WTC11 (cell line): ENCODE results near the gene PKD2L2. TPM values are rescaled to one million over a fixed set of nuclear protein-coding genes. Genes with fewer than 3 reads are reported as not detected.

Experiments
- ATAC-seq: fragments of 200-7000 bp; cut with Tn5 transposase; 2 replicates; pipeline ENCODE4 v1.10.0; 2021; ENCODE audit warnings: mild to moderate bottlenecking, moderate library complexity
- CTCF ChIA-PET: fragments of 300-600 bp; sonication (Branson Sonifier 250); formaldehyde crosslinking; loops from one replicate; lab custom pipeline; 2021; ENCODE audit warnings: antibody characterized with exemption; lab: Charles Lee
- POLR2A ChIA-PET: fragments of 350-600 bp; sonication (Branson Sonifier 250); formaldehyde crosslinking; loops from one replicate; lab custom pipeline; 2021; ENCODE audit warnings: antibody characterized with exemption; lab: Charles Lee
- DNase-seq: peaks from one replicate; pipeline ENCODE4 v3.0.0; 2021; ENCODE audit warnings: low spot score
- H3K27ac Mint-ChIP-seq: 2 replicates; pipeline ENCODE4 v1.8.0; 2021; ENCODE audit warnings: mixed read lengths
- H3K27me3 Mint-ChIP-seq: 2 replicates; pipeline ENCODE4 v1.8.0; 2021; ENCODE audit warnings: low read depth, mild to moderate bottlenecking, moderate library complexity, mixed read lengths
- H3K36me3 Mint-ChIP-seq: 2 replicates; pipeline ENCODE4 v1.8.0; 2021; ENCODE audit warnings: mixed read lengths
- H3K4me1 Mint-ChIP-seq: 2 replicates; pipeline ENCODE4 v1.8.0; 2022; ENCODE audit warnings: mixed read lengths
- H3K4me3 Mint-ChIP-seq: 2 replicates; pipeline ENCODE4 v1.8.0; 2021; ENCODE audit warnings: mild to moderate bottlenecking, moderate library complexity, mixed read lengths
- H3K9me3 Mint-ChIP-seq: 2 replicates; pipeline ENCODE4 v1.8.0; 2021; ENCODE audit warnings: mixed read lengths
- CREM ChIP-seq: sonication (generic); formaldehyde crosslinking; IDR thresholded peaks from 2 replicates; pipeline ENCODE4 v1.8.1; 2022; ENCODE audit warnings: mild to moderate bottlenecking, missing genetic modification reagents, moderate library complexity
- EMX1 ChIP-seq: fragments of 250-450 bp; sonication (Bioruptor Pico); IDR thresholded peaks from 2 replicates; pipeline ENCODE4 v1.8.0; 2021; ENCODE audit warnings: mild to moderate bottlenecking
- FOXJ3 ChIP-seq: sonication (generic); formaldehyde crosslinking; IDR thresholded peaks from 2 replicates; pipeline ENCODE4 v1.9.0; 2021; ENCODE audit warnings: missing genetic modification reagents, mild to moderate bottlenecking, borderline replicate concordance
- FOXP1 ChIP-seq: sonication (generic); formaldehyde crosslinking; IDR thresholded peaks from 2 replicates; pipeline ENCODE4 v1.8.0; 2022; ENCODE audit warnings: missing genetic modification reagents, mild to moderate bottlenecking, moderate library complexity, borderline replicate concordance
- IRF2 ChIP-seq: sonication (generic); formaldehyde crosslinking; IDR thresholded peaks from 2 replicates; pipeline ENCODE4 v1.8.0; 2022; ENCODE audit warnings: low read depth, missing genetic modification reagents, borderline replicate concordance
- JAZF1 ChIP-seq: fragments of 250-450 bp; sonication (Bioruptor Pico); IDR thresholded peaks from 2 replicates; pipeline ENCODE4 v1.9.0; 2021; ENCODE audit warnings: moderate library complexity, mild to moderate bottlenecking, inconsistent platforms
- JUN ChIP-seq: sonication (generic); formaldehyde crosslinking; IDR thresholded peaks from 2 replicates; pipeline ENCODE4 v1.8.0; 2023; ENCODE audit warnings: mild to moderate bottlenecking, missing genetic modification reagents
- NR2C2 ChIP-seq: sonication (generic); formaldehyde crosslinking; IDR thresholded peaks from 2 replicates; pipeline ENCODE4 v1.8.0; 2022; ENCODE audit warnings: mild to moderate bottlenecking, missing genetic modification reagents
- RORB ChIP-seq: fragments of 250-450 bp; sonication (Bioruptor Pico); IDR thresholded peaks from 2 replicates; pipeline ENCODE4 v1.9.0; 2021; ENCODE audit warnings: mild to moderate bottlenecking
- ZNF121 ChIP-seq: sonication (generic); formaldehyde crosslinking; IDR thresholded peaks from 2 replicates; pipeline ENCODE4 v1.8.0; 2023; ENCODE audit warnings: missing genetic modification reagents
- ZNF263 ChIP-seq: sonication (generic); formaldehyde crosslinking; IDR thresholded peaks from 2 replicates; pipeline ENCODE4 v1.8.1; 2022; ENCODE audit warnings: low read depth, mild to moderate bottlenecking, moderate library complexity, missing genetic modification reagents
- total RNA-seq: library from RNA; stranded (reverse); gene quantifications from 3 replicates; pipeline ENCODE4 v1.2.3, GENCODE V29; 2021
- TF ChIP-seq, protein P1 (sequence below): sonication (generic); formaldehyde crosslinking; conservative IDR thresholded peaks from 2 replicates; pipeline ENCODE4 v1.8.1; 2022; ENCODE audit warnings: mild to moderate bottlenecking, missing genetic modification reagents
- TF ChIP-seq, protein P2 (sequence below): sonication (generic); formaldehyde crosslinking; IDR thresholded peaks from 2 replicates; pipeline ENCODE4 v1.8.0; 2023; ENCODE audit warnings: missing genetic modification reagents, mild to moderate bottlenecking, borderline replicate concordance
- TF ChIP-seq, protein P3 (sequence below): sonication (generic); formaldehyde crosslinking; IDR thresholded peaks from 2 replicates; pipeline ENCODE4 v1.8.0; 2022; ENCODE audit warnings: mild to moderate bottlenecking, missing genetic modification reagents
- TF ChIP-seq, protein P4 (sequence below): sonication (generic); formaldehyde crosslinking; IDR thresholded peaks from 2 replicates; pipeline ENCODE4 v1.8.1; 2022; ENCODE audit warnings: missing genetic modification reagents, borderline replicate concordance
- TF ChIP-seq, protein P5 (sequence below): fragments of 250-450 bp; sonication (Bioruptor Pico); conservative IDR thresholded peaks from 2 replicates; pipeline ENCODE4 v1.9.0; 2021; ENCODE audit warnings: mild to moderate bottlenecking
- TF ChIP-seq, protein P6 (sequence below): sonication (generic); formaldehyde crosslinking; conservative IDR thresholded peaks from 2 replicates; pipeline ENCODE4 v1.8.1; 2023; ENCODE audit warnings: mild to moderate bottlenecking, low read depth, missing genetic modification reagents, moderate library complexity
- TF ChIP-seq, protein P7 (sequence below): sonication (generic); formaldehyde crosslinking; IDR thresholded peaks from 2 replicates; pipeline ENCODE4 v1.8.0; 2022; ENCODE audit warnings: mild to moderate bottlenecking, missing genetic modification reagents

Gene PKD2L2
- total RNA-seq, 1 experiment from 2014 or later, result not detected

DNA sequence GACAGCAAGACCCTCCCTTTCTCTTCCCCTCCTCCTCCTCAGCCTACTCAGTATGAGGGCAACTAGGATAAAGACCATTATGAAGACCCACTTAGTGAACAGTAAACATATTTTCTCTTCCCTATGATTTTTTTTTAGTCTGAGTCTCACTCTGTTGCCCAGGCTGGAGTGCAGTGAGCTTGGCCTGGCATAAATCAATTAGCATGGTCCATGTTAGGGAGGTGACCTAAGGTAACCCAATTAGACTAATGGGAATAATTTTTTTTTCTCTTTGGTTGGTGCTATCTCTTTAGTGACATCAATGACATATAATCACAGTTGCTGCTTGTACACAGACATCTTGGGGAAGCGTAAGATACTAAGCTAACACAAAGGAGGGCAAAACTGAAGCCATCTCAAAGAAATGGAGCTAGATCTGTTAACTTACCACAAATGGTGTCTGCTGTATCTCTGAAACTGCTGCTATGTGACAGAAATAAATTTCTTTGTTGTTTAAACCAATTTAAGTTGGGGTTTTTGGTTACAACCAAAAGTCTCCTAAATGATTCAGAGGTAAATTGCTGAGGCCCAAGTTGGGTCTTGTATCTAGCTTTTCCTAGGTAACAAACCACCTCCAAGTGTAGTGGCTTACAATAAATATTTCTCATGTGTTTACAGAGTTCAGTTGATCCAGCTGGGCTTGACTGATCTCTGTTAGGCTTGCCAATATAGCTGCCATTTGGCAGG is 13.3 kb downstream of the PKD2L2 start:
- ChIA-PET CTCF (interaction anchor here (0.6 to 2.4 kb wide), 2 partner anchors 124 to 1719 kb away, joined by 3 to 8 read pairs; no protein-coding TSS in a partner anchor), POLR2A (no interaction called here)
- H3K36me3 Mint-ChIP-seq, result no peaks in the 10 kb centered on the region
- ATAC-seq (no peak), DNase-seq (no peak)
- H3K9me3 Mint-ChIP-seq, result no peaks in the 10 kb centered on the region
- H3K27me3 Mint-ChIP-seq, result no peaks in the 10 kb centered on the region
- no peak overlapping the region for H3K27ac Mint-ChIP-seq
- H3K4me3 Mint-ChIP-seq, result no peak overlapping the region
- TF ChIP-seq, protein P1, sequence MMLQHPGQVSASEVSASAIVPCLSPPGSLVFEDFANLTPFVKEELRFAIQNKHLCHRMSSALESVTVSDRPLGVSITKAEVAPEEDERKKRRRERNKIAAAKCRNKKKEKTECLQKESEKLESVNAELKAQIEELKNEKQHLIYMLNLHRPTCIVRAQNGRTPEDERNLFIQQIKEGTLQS (CRISPR knock-in tag), result no peak
- TF ChIP-seq CREM (CRISPR knock-in tag) (no peak), EMX1 (no peak)
- TF ChIP-seq, protein P2, sequence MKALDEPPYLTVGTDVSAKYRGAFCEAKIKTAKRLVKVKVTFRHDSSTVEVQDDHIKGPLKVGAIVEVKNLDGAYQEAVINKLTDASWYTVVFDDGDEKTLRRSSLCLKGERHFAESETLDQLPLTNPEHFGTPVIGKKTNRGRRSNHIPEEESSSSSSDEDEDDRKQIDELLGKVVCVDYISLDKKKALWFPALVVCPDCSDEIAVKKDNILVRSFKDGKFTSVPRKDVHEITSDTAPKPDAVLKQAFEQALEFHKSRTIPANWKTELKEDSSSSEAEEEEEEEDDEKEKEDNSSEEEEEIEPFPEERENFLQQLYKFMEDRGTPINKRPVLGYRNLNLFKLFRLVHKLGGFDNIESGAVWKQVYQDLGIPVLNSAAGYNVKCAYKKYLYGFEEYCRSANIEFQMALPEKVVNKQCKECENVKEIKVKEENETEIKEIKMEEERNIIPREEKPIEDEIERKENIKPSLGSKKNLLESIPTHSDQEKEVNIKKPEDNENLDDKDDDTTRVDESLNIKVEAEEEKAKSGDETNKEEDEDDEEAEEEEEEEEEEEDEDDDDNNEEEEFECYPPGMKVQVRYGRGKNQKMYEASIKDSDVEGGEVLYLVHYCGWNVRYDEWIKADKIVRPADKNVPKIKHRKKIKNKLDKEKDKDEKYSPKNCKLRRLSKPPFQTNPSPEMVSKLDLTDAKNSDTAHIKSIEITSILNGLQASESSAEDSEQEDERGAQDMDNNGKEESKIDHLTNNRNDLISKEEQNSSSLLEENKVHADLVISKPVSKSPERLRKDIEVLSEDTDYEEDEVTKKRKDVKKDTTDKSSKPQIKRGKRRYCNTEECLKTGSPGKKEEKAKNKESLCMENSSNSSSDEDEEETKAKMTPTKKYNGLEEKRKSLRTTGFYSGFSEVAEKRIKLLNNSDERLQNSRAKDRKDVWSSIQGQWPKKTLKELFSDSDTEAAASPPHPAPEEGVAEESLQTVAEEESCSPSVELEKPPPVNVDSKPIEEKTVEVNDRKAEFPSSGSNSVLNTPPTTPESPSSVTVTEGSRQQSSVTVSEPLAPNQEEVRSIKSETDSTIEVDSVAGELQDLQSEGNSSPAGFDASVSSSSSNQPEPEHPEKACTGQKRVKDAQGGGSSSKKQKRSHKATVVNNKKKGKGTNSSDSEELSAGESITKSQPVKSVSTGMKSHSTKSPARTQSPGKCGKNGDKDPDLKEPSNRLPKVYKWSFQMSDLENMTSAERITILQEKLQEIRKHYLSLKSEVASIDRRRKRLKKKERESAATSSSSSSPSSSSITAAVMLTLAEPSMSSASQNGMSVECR (CRISPR knock-in tag), result no peak
- no peaks in the 10 kb centered on the region for H3K4me1 Mint-ChIP-seq

DNA sequence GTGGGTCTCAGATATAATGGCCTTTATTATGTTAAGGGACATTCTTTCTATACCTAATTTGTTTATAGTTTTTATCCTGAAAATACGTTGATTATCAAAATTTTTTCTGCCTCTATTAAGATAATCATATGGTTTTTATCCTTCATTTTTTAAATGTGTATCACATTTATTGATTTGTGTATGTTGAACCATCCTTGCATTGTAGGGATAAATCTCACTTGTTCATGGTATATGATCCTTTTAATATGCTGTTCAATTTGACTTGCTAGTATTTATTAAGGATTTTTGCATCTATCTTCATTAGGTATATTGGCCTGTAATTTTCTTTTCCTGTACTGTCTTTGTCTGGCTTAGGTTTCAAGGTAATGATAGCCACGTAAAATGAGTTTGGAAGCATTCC is 25.5 kb downstream of the PKD2L2 start:
- POLR2A ChIA-PET, result no interaction called here
- Mint-ChIP-seq H3K27me3 (peaks cover 5% of the 10 kb centered on the region), H3K9me3 (peaks cover 22% of the 10 kb centered on the region), H3K27ac (no peak overlapping the region), H3K4me1 (no peaks in the 10 kb centered on the region), H3K36me3 (no peaks in the 10 kb centered on the region), H3K4me3 (no peak overlapping the region)
- TF ChIP-seq CREM (CRISPR knock-in tag), result no peak
- TF ChIP-seq, protein P3, sequence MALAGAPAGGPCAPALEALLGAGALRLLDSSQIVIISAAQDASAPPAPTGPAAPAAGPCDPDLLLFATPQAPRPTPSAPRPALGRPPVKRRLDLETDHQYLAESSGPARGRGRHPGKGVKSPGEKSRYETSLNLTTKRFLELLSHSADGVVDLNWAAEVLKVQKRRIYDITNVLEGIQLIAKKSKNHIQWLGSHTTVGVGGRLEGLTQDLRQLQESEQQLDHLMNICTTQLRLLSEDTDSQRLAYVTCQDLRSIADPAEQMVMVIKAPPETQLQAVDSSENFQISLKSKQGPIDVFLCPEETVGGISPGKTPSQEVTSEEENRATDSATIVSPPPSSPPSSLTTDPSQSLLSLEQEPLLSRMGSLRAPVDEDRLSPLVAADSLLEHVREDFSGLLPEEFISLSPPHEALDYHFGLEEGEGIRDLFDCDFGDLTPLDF (CRISPR knock-in tag), result no peak
- TF ChIP-seq FOXJ3 (CRISPR knock-in tag), result no peak
- TF ChIP-seq IRF2, result no peak
- TF ChIP-seq, protein P4, sequence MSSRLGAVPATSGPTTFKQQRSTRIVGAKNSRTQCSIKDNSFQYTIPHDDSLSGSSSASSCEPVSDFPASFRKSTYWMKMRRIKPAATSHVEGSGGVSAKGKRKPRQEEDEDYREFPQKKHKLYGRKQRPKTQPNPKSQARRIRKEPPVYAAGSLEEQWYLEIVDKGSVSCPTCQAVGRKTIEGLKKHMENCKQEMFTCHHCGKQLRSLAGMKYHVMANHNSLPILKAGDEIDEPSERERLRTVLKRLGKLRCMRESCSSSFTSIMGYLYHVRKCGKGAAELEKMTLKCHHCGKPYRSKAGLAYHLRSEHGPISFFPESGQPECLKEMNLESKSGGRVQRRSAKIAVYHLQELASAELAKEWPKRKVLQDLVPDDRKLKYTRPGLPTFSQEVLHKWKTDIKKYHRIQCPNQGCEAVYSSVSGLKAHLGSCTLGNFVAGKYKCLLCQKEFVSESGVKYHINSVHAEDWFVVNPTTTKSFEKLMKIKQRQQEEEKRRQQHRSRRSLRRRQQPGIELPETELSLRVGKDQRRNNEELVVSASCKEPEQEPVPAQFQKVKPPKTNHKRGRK (CRISPR knock-in tag), result no peak
- no peak for TF ChIP-seq RORB (CRISPR knock-in tag)
- TF ChIP-seq FOXP1, result no peak
- TF ChIP-seq ZNF121 (CRISPR knock-in tag), result no peak
- TF ChIP-seq NR2C2 (CRISPR knock-in tag), result no peak
- DNase-seq (no peak), ATAC-seq (no peak)
- CTCF ChIA-PET, result no interaction called here

DNA sequence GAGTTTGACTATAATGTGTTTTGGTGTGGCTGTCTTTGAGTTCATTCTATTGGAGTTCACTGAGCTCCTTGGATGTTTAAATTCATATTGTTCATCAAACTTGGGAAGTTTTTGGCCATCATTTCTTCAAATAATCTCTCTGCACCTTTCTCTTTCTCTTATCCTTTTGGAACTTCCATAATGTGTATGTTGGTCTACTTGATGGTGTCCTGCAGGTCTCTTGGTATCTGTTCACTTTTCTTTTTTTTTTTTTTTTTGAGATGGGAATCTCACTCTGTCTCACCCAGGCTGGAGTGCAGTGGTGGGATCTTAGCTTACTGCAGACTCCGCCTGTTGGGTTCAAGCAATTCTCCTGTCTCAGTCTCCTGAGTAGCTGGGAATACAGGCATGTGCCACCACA is 27.7 kb downstream of the PKD2L2 start:
- Mint-ChIP-seq H3K27ac (no peak overlapping the region), H3K36me3 (no peaks in the 10 kb centered on the region), H3K9me3 (peaks cover 22% of the 10 kb centered on the region), H3K4me3 (no peak overlapping the region), H3K27me3 (peaks cover 5% of the 10 kb centered on the region), H3K4me1 (no peaks in the 10 kb centered on the region)
- ATAC-seq (no peak), DNase-seq (no peak)
- CTCF ChIA-PET, result interaction anchor here (0.6 kb wide), 1 partner anchor 256 kb away, joined by 4 read pairs; no protein-coding TSS in a partner anchor
- POLR2A ChIA-PET, result interaction anchor here (0.7 kb wide), 1 partner anchor 1256 kb away, joined by 3 read pairs; no protein-coding TSS in a partner anchor
- TF ChIP-seq, protein P5, sequence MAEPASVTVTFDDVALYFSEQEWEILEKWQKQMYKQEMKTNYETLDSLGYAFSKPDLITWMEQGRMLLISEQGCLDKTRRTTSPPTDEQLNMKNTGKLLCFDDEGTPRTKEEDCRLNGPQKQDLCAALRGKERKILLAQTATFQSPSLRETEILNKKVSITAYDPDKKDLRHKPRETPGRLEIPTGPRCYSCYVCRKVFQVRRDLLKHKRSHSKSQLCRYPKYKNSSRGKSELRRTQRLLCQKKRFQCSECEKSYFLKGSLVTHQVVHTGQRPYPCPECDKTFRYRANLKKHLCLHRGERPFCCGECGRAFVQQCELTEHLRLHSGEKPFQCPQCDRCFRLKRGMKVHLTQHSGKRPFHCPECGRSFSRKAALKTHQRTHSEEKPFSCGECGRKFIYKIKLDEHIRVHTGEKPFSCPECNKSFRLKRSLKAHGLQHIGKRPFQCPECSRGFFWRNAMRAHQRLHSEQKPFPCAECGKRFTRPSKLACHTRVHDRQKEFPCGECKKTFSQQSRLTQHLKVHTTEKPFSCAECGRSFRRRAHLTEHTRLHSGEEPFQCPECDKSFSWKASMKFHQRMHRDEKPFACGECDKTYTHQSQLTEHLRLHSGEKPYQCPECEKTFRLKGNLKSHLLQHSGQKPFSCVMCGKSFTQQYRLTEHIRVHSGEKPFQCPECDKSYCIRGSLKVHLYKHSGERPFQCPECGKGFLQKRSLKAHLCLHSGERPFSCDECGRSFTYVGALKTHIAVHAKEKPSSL (CRISPR knock-in tag), result no peak
- TF ChIP-seq, protein P6, sequence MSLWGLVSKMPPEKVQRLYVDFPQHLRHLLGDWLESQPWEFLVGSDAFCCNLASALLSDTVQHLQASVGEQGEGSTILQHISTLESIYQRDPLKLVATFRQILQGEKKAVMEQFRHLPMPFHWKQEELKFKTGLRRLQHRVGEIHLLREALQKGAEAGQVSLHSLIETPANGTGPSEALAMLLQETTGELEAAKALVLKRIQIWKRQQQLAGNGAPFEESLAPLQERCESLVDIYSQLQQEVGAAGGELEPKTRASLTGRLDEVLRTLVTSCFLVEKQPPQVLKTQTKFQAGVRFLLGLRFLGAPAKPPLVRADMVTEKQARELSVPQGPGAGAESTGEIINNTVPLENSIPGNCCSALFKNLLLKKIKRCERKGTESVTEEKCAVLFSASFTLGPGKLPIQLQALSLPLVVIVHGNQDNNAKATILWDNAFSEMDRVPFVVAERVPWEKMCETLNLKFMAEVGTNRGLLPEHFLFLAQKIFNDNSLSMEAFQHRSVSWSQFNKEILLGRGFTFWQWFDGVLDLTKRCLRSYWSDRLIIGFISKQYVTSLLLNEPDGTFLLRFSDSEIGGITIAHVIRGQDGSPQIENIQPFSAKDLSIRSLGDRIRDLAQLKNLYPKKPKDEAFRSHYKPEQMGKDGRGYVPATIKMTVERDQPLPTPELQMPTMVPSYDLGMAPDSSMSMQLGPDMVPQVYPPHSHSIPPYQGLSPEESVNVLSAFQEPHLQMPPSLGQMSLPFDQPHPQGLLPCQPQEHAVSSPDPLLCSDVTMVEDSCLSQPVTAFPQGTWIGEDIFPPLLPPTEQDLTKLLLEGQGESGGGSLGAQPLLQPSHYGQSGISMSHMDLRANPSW (CRISPR knock-in tag), result no peak
- no peak for TF ChIP-seq JAZF1 (CRISPR knock-in tag)
- TF ChIP-seq, protein P7, sequence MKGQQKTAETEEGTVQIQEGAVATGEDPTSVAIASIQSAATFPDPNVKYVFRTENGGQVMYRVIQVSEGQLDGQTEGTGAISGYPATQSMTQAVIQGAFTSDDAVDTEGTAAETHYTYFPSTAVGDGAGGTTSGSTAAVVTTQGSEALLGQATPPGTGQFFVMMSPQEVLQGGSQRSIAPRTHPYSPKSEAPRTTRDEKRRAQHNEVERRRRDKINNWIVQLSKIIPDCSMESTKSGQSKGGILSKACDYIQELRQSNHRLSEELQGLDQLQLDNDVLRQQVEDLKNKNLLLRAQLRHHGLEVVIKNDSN (CRISPR knock-in tag), result no peak
- TF ChIP-seq ZNF263 (CRISPR knock-in tag), result no peak
- no peak for TF ChIP-seq JUN (CRISPR knock-in tag)
